H1 (cell line): ENCODE data around the gene NTRK2. TPM values are rescaled to one million over a fixed set of nuclear protein-coding genes. Genes with fewer than 3 reads are reported as not detected.

Experiments
- CTCF ChIA-PET: fragments of 300-600 bp; sonication (Branson Sonifier 250); formaldehyde crosslinking; loops from one replicate; lab custom pipeline; 2021; ENCODE audit not compliant: partially characterized antibody; lab: Charles Lee
- POLR2A ChIA-PET: fragments of 300-600 bp; sonication (Branson Sonifier 250); formaldehyde crosslinking; loops from one replicate; lab custom pipeline; 2021; ENCODE audit warnings: inconsistent platforms; ENCODE audit not compliant: partially characterized antibody; lab: Charles Lee
- DNase-seq, 2 experiments: peaks; one replicate each; pipeline versions ENCODE4 v3.0.0 to v3.0.0-alpha.2; 2010 to 2022; ENCODE audit warnings: low spot score in 2 of 2, low read depth in 1 of 2, mixed read lengths in 1 of 2
- FAIRE-seq: peaks from 2 replicates; lab custom pipeline; 2011; peaks lifted over from hg19 to GRCh38; lab: Jason Lieb, UNC
- H2AFZ ChIP-seq: 2 replicates; pipeline ENCODE4 v1.8.1; 2012; ENCODE audit warnings: low read length, inconsistent platforms
- H2AK5ac ChIP-seq: 2 replicates; pipeline ENCODE4 v1.6.1; 2013; ENCODE audit warnings: low read depth, low read length
- H2BK120ac ChIP-seq: replicated peaks from 2 replicates; pipeline ENCODE3; 2013; ENCODE audit warnings: low read depth, low read length, inconsistent platforms
- H2BK12ac ChIP-seq: 2 replicates; pipeline ENCODE4 v1.6.1; 2013; ENCODE audit warnings: low read depth, low read length
- H2BK15ac ChIP-seq: 2 replicates; pipeline ENCODE4 v1.6.1; 2013; ENCODE audit warnings: low read length
- H2BK20ac ChIP-seq: 2 replicates; pipeline ENCODE4 v1.6.1; 2013; ENCODE audit warnings: low read length
- H2BK5ac ChIP-seq: 2 replicates; pipeline ENCODE4 v1.6.1; 2013; ENCODE audit warnings: low read depth, low read length
- H3K14ac ChIP-seq: 2 replicates; pipeline ENCODE4 v1.6.1; 2013; ENCODE audit warnings: inconsistent platforms; ENCODE audit not compliant: insufficient read length
- H3K18ac ChIP-seq: 2 replicates; pipeline ENCODE4 v1.6.1; 2013; ENCODE audit warnings: low read length; ENCODE audit errors: extremely low read depth
- H3K23ac ChIP-seq: 2 replicates; pipeline ENCODE4 v1.6.1; 2013; ENCODE audit warnings: inconsistent platforms; ENCODE audit not compliant: insufficient read length
- H3K23me2 ChIP-seq: 2 replicates; pipeline ENCODE4 v1.6.1; 2013; ENCODE audit warnings: low read depth, low read length
- H3K27ac ChIP-seq: 2 replicates; pipeline ENCODE4 v1.6.1; 2011; ENCODE audit warnings: low read depth, low read length, inconsistent platforms
- H3K27me3 ChIP-seq, 4 experiments: replicated peaks in 1 of 4; 1 replicate in 1 of 4; 2 replicates in 3 of 4; pipeline versions ENCODE4 v1.6.1 to v1.8.1; 2011 to 2013; ENCODE audit warnings: low read length in 3 of 4, mild to moderate bottlenecking in 3 of 4, inconsistent platforms in 2 of 4, mixed read lengths in 2 of 4, moderate library complexity in 1 of 4; ENCODE audit not compliant: control insufficient read depth in 3 of 4, insufficient read depth in 3 of 4; ENCODE audit errors: extremely low read depth in 1 of 4
- H3K36me3 ChIP-seq, 4 experiments: 2 replicates each; pipeline versions ENCODE4 v1.6.1 to v1.8.1; 2011 to 2013; ENCODE audit warnings: mild to moderate bottlenecking in 4 of 4, low read length in 3 of 4, moderate library complexity in 2 of 4, control low read depth in 1 of 4, inconsistent platforms in 1 of 4; ENCODE audit not compliant: insufficient read depth in 4 of 4, control insufficient read depth in 2 of 4
- H3K4ac ChIP-seq: replicated peaks from 2 replicates; pipeline ENCODE3; 2013; ENCODE audit warnings: low read length, low read depth, mixed read lengths, inconsistent platforms; ENCODE audit not compliant: insufficient read length
- H3K4me1 ChIP-seq, 4 experiments: replicated peaks in 1 of 4; 1 replicate in 1 of 4; 2 replicates in 3 of 4; pipeline versions ENCODE4 v1.6.1 to v1.8.1; 2011 to 2013; ENCODE audit warnings: low read length in 3 of 4, inconsistent platforms in 2 of 4, mixed read lengths in 1 of 4; ENCODE audit not compliant: insufficient read depth in 4 of 4, control insufficient read depth in 3 of 4
- H3K4me2 ChIP-seq, 2 experiments: 2 replicates each; pipeline versions ENCODE4 v1.6.1 to v1.8.1; 2011 to 2013; ENCODE audit warnings: low read depth in 2 of 2, low read length in 2 of 2, control low read depth in 1 of 2, inconsistent platforms in 1 of 2, mild to moderate bottlenecking in 1 of 2; ENCODE audit not compliant: insufficient read depth in 1 of 2
- H3K4me3 ChIP-seq, 4 experiments: fragments of 200-600, 300-600 bp in 1 of 4; sonication (generic), shearing (Covaris generic), sonication (Bioruptor Twin) in 1 of 4; 2 replicates each; pipeline versions ENCODE4 v1.5.1 to v1.8.1; 2011 to 2016; ENCODE audit warnings: low read length in 4 of 4, low read depth in 3 of 4, control low read depth in 2 of 4, inconsistent platforms in 2 of 4, mild to moderate bottlenecking in 2 of 4, mixed read lengths in 1 of 4, moderate library complexity in 1 of 4; ENCODE audit not compliant: insufficient read depth in 2 of 4; ENCODE audit errors: extremely low read depth in 1 of 4
- H3K56ac ChIP-seq: replicated peaks from 2 replicates; pipeline ENCODE3; 2013; ENCODE audit warnings: low read depth, mild to moderate bottlenecking, mixed read lengths, low read length, inconsistent platforms; ENCODE audit not compliant: insufficient read length
- H3K79me1 ChIP-seq: 2 replicates; pipeline ENCODE4 v1.6.1; 2013; ENCODE audit warnings: low read depth, low read length, control low read depth
- H3K79me2 ChIP-seq, 2 experiments: 2 replicates each; pipeline versions ENCODE4 v1.6.1 to v1.8.1; 2012 to 2013; ENCODE audit warnings: low read length in 2 of 2, mild to moderate bottlenecking in 2 of 2, inconsistent platforms in 1 of 2; ENCODE audit not compliant: insufficient read depth in 2 of 2, control insufficient read depth in 1 of 2
- H3K9ac ChIP-seq, 4 experiments: replicated peaks in 1 of 4; 1 replicate in 1 of 4; 2 replicates in 3 of 4; pipeline versions ENCODE4 v1.6.1 to v1.8.1; 2011 to 2013; ENCODE audit warnings: low read depth in 3 of 4, low read length in 3 of 4, control low read depth in 2 of 4, mild to moderate bottlenecking in 2 of 4, moderate library complexity in 2 of 4, inconsistent platforms in 1 of 4; ENCODE audit errors: extremely low read depth in 1 of 4
- H3K9me3 ChIP-seq, 2 experiments: 2 replicates each; pipeline versions ENCODE4 v1.6.1 to v1.8.1; 2012 to 2013; ENCODE audit warnings: mild to moderate bottlenecking in 2 of 2, moderate library complexity in 2 of 2, control low read depth in 1 of 2, inconsistent platforms in 1 of 2, low read depth in 1 of 2, low read length in 1 of 2, mixed read lengths in 1 of 2; ENCODE audit not compliant: insufficient read depth in 2 of 2
- H4K20me1 ChIP-seq, 2 experiments: replicated peaks in 1 of 2; 2 replicates each; pipeline versions ENCODE3 to v1.8.1; 2011 to 2013; ENCODE audit warnings: inconsistent platforms in 2 of 2, low read length in 2 of 2, mild to moderate bottlenecking in 1 of 2; ENCODE audit not compliant: insufficient read depth in 2 of 2, control insufficient read depth in 1 of 2
- H4K5ac ChIP-seq: 2 replicates; pipeline ENCODE4 v1.6.1; 2013; ENCODE audit warnings: low read length, low read depth, mixed read lengths, inconsistent platforms; ENCODE audit not compliant: insufficient read length
- H4K8ac ChIP-seq: 2 replicates; pipeline ENCODE4 v1.8.0; 2013; ENCODE audit warnings: mild to moderate bottlenecking, moderate library complexity, low read length, inconsistent platforms; ENCODE audit not compliant: insufficient read depth; ENCODE audit errors: extremely low read depth
- H4K91ac ChIP-seq: replicated peaks from 2 replicates; pipeline ENCODE3; 2013; ENCODE audit warnings: low read length, mixed read lengths, inconsistent platforms; ENCODE audit not compliant: insufficient read length
- BCL11A ChIP-seq, 2 experiments: IDR thresholded peaks; one replicate each; pipeline ENCODE4 v1.6.1; 2011; ENCODE audit warnings: low read depth in 2 of 2, low read length in 2 of 2, mild to moderate bottlenecking in 2 of 2
- EGR1 ChIP-seq: IDR thresholded peaks from 2 replicates; pipeline ENCODE4 v1.6.1; 2011; ENCODE audit warnings: low read depth, low read length, borderline replicate concordance
- EP300 ChIP-seq, 2 experiments: IDR thresholded peaks; 1 replicate in 1 of 2; 2 replicates in 1 of 2; pipeline ENCODE4 v1.6.1; 2011 to 2012; ENCODE audit warnings: low read depth in 2 of 2, low read length in 2 of 2, mild to moderate bottlenecking in 2 of 2, borderline replicate concordance in 1 of 2, inconsistent platforms in 1 of 2, moderate library complexity in 1 of 2
- HDAC6 ChIP-seq: IDR thresholded peaks from one replicate; pipeline ENCODE4 v1.7.1; 2012; ENCODE audit warnings: low read depth, mild to moderate bottlenecking, inconsistent platforms, low read length, moderate library complexity
- JUND ChIP-seq: IDR thresholded peaks from 2 replicates; pipeline ENCODE4 v1.6.1; 2011; ENCODE audit warnings: mild to moderate bottlenecking, improper control_type of control experiment, low read length
- PHF8 ChIP-seq: fragments of 200-600 bp; sonication (generic); conservative IDR thresholded peaks from 2 replicates; pipeline ENCODE4 v1.7.1; 2012; ENCODE audit warnings: low read depth, mild to moderate bottlenecking, inconsistent platforms, low read length, moderate library complexity
- POLR2AphosphoS5 ChIP-seq: IDR thresholded peaks from 2 replicates; pipeline ENCODE4 v1.6.1; 2011; ENCODE audit warnings: low read depth, low read length
- SIX5 ChIP-seq: IDR thresholded peaks from 2 replicates; pipeline ENCODE4 v1.6.1; 2011; ENCODE audit warnings: mild to moderate bottlenecking, low read depth, low read length
- SUZ12 ChIP-seq: fragments of 200-600 bp; sonication (generic); IDR thresholded peaks from 2 replicates; pipeline ENCODE4 v1.6.1; 2012; ENCODE audit warnings: mild to moderate bottlenecking, inconsistent platforms, low read length, moderate library complexity, mixed read lengths
- WGBS, 2 experiments: shearing (Covaris generic) in 1 of 2; methylation state at CpG; one replicate each; pipeline versions ENCODE4 v1.1.6 to v1.1.7; 2013 to 2015; ENCODE audit warnings: low lambda C conversion rate in 2 of 2, mixed read lengths in 2 of 2, inconsistent platforms in 1 of 2, low coverage in 1 of 2, missing lambda C conversion rate in 1 of 2; ENCODE audit not compliant: insufficient replicate concordance in 2 of 2, insufficient coverage in 1 of 2, insufficient read length in 1 of 2; ENCODE audit errors: extremely low coverage in 1 of 2, missing lambda C conversion rate in 1 of 2; 5-methylcytosine and 5-hydroxymethylcytosine counted together
- polyA plus RNA-seq, 7 experiments: library from polyadenylated mRNA; depleted of rRNA in 3 of 7; stranded (reverse) in 5 of 7; unstranded in 2 of 7; fragments of >200 nt in 5 of 7; fragments of 200-250 nt in 2 of 7; gene quantifications; 1 replicate in 5 of 7; 2 replicates in 1 of 7; 4 replicates in 1 of 7; pipeline versions ENCODE4 v1.2.1 to v1.2.3, GENCODE V29; 2011 to 2013; ENCODE audit warnings: missing spikeins in 2 of 7, mixed read lengths in 2 of 7
- total RNA-seq: library from RNA; stranded (reverse); fragmentation: NEBNext Ultra II Directional; extraction: Animal tissue kit (Norgen Biotek cat#: 25700); gene quantifications from 2 replicates; pipeline ENCODE4 v1.2.1, GENCODE V29; 2021

The NTRK2 gene
- total and polyA plus RNA-seq, 2 of the 8 experiments (the other 6 are each of a cell fraction or from before 2014, with no cell fraction given): 0.03 to 0.04 TPM

- no peak overlapping the region for H3K9ac ChIP-seq
- H4K5ac ChIP-seq: no peak overlapping the region
- no peak overlapping the region for H3K18ac ChIP-seq
- H3K9me3 ChIP-seq: no peaks in the 10 kb centered on the region
- TF ChIP-seq POLR2AphosphoS5: no peak
- no peak for TF ChIP-seq SUZ12
- TF ChIP-seq PHF8: no peak
- no peak for TF ChIP-seq HDAC6
- TF ChIP-seq EGR1: no peak
- no peak for TF ChIP-seq JUND
- no peak for TF ChIP-seq SIX5
- no peak for TF ChIP-seq BCL11A (IDR thresholded peaks at IDR 0.05; ENCODE audit: low read depth in 2 of 2, low read length in 2 of 2)
- TF ChIP-seq EP300 (IDR thresholded peaks at IDR 0.05; ENCODE audit: borderline replicate concordance in 1 of 2, low read depth in 2 of 2, low read length in 2 of 2): no peak
- TF ChIP-seq, all 59 proteins: peak for 0
- no peaks in the 10 kb centered on the region for H3K79me2 ChIP-seq
- no peak overlapping the region for H2AFZ ChIP-seq
- WGBS, 2 experiments: 87% methylated on average over 6 of the region's 6 CpGs; no CpG with 5 or more reads in 1 of the 2 experiments
- no peak for FAIRE-seq
- H3K4me1 ChIP-seq: peaks cover 0 to 14% (median 5%) of the 10 kb centered on the region in 4 experiments; a peak in 2 of 7 replicates
- H2BK12ac ChIP-seq: no peak overlapping the region
- H2BK120ac ChIP-seq: no peak overlapping the region
- H3K4me3 ChIP-seq: no peak overlapping the region
- H2AK5ac ChIP-seq: no peak overlapping the region
- no peak overlapping the region for H3K4ac ChIP-seq
- H3K79me1 ChIP-seq: no peaks in the 10 kb centered on the region
- no peaks in the 10 kb centered on the region for H4K20me1 ChIP-seq
- no peak overlapping the region for H3K27ac ChIP-seq
- CTCF ChIA-PET: no interaction called here
- no peak overlapping the region for H2BK20ac ChIP-seq
- no peaks in the 10 kb centered on the region for H3K23me2 ChIP-seq
- no peak overlapping the region for H3K14ac ChIP-seq
- no peak overlapping the region for H4K8ac ChIP-seq
- H3K36me3 ChIP-seq: no peaks in the 10 kb centered on the region; a peak in 1 of 8 replicates
- POLR2A ChIA-PET: no interaction called here
- H2BK15ac ChIP-seq: no peak overlapping the region
- H2BK5ac ChIP-seq: no peak overlapping the region
- no peak for DNase-seq
- no peak overlapping the region for H3K4me2 ChIP-seq
- H3K56ac ChIP-seq: no peak overlapping the region
- no peaks in the 10 kb centered on the region for H3K27me3 ChIP-seq
- H3K23ac ChIP-seq: no peak overlapping the region
- no peak overlapping the region for H4K91ac ChIP-seq
Measured at GRCh38 chr9:84829997-84830696, 160.6 kb downstream of the NTRK2 start.
